Measurements from ENCODE around the gene FRRS1L. TPM values are rescaled to one million over a fixed set of nuclear protein-coding genes. Genes with fewer than 3 reads are reported as not detected.

Gene FRRS1L
- total RNA-seq, 1 donor from 2014 or later = 1.1 TPM

DNA sequence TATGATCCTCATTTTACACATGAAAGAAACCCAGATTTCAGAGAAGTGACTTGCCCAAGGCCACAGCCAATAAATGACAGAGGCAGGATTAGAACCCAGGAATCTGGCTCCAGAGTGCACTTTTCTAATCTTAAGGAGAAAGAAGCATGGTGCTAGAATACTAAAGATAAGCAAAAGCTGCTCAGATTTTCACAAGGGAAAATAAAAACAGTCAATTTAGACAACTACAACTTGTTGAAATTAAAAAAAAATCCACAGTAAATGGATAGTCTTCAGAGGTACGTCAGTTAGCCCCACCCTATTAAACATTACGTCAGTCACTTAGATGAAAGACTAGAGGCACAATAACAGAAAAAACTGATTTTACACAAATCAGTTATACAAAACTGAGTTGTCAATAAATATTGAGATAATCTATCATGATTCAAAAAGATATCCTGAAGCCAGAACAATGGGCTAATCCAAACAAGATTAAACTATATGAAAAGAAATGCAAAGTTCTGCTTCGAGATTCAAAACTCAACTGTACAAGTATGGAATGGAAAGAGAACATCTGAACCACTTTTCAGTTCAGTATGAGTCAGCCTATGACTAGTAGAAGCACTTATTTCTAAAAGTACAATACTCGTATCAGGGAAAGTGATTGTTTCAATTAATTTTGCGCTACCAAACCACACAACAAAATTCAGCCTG is 56.6 kb downstream of the FRRS1L start:
- H2AFZ ChIP-seq (ENCODE audit: low read depth, low read length) = no peak overlapping the region
- Mint-ChIP-seq H3K4me3 (ENCODE audit: unreplicated experiment) (peak overlapping the region; percentile 61), H3K27ac (ENCODE audit: unreplicated experiment) (peak overlapping the region; percentile 98), H3K36me3 (ENCODE audit: low read depth, unreplicated experiment) (no peaks in the 10 kb centered on the region), H3K4me1 (ENCODE audit: low read depth, unreplicated experiment) (peaks cover 58% of the 10 kb centered on the region), H3K27me3 (ENCODE audit: low read depth, unreplicated experiment) (no peaks in the 10 kb centered on the region), H3K9me3 (ENCODE audit: unreplicated experiment) (no peaks in the 10 kb centered on the region)
- DNase-seq (ENCODE audit: low read depth) (peak; percentile 81), FAIRE-seq (peak; percentile 9)
- peaks cover 34% of the 10 kb centered on the region for H3K4me1 ChIP-seq (ENCODE audit: insufficient read depth, low read length)
- peak overlapping the region; percentile 85 for H3K27ac ChIP-seq (ENCODE audit: low read depth, low read length)
- H3K36me3 ChIP-seq (ENCODE audit: insufficient read depth, low read length) = no peaks in the 10 kb centered on the region
- no peaks in the 10 kb centered on the region for H3K27me3 ChIP-seq (ENCODE audit: insufficient read depth, low read length)
- H3K9me3 ChIP-seq (ENCODE audit: insufficient read depth, low read depth, low read length) = no peaks in the 10 kb centered on the region
- H4K20me1 ChIP-seq (ENCODE audit: insufficient read depth, low read length) = peaks cover 25% of the 10 kb centered on the region
- TF ChIP-seq EZH2 (IDR thresholded peaks at IDR 0.05; ENCODE audit: insufficient read depth, low read length) = no peak
- TF ChIP-seq, protein P1, sequence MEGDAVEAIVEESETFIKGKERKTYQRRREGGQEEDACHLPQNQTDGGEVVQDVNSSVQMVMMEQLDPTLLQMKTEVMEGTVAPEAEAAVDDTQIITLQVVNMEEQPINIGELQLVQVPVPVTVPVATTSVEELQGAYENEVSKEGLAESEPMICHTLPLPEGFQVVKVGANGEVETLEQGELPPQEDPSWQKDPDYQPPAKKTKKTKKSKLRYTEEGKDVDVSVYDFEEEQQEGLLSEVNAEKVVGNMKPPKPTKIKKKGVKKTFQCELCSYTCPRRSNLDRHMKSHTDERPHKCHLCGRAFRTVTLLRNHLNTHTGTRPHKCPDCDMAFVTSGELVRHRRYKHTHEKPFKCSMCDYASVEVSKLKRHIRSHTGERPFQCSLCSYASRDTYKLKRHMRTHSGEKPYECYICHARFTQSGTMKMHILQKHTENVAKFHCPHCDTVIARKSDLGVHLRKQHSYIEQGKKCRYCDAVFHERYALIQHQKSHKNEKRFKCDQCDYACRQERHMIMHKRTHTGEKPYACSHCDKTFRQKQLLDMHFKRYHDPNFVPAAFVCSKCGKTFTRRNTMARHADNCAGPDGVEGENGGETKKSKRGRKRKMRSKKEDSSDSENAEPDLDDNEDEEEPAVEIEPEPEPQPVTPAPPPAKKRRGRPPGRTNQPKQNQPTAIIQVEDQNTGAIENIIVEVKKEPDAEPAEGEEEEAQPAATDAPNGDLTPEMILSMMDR (IDR thresholded peaks at IDR 0.05; ENCODE audit: insufficient read depth, low read depth, low read length) = no peak
- peak overlapping the region; percentile 69 for H3K9ac ChIP-seq (ENCODE audit: low read length)
- H3K79me2 ChIP-seq (ENCODE audit: insufficient read depth, low read length) = peaks cover 83% of the 10 kb centered on the region
- peak overlapping the region; percentile 43 for H3K4me3 ChIP-seq (ENCODE audit: insufficient read depth, low read depth, low read length)
- peak overlapping the region; percentile 81 for H3K4me2 ChIP-seq (ENCODE audit: low read length)

DNA sequence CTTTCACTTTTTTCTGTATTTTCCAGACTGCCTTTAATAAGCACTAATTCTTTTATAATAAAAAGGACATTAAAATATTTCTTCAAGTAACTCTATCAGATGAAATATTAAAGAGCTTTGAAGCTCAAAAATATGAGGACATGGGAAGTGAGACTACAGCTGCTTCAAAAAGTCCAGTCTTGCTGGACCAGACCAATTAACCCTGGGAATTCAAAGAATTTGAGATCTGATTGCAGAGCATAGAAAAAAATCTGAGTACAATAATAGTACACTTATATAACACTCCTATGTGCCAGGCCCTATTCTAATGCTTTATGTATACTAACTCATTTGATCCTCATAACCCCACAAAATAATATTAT is 57.1 kb downstream of the FRRS1L start:
- Histone ChIP-seq H3K79me2 (ENCODE audit: insufficient read depth, low read length) (peaks cover 84% of the 10 kb centered on the region), H3K4me3 (ENCODE audit: insufficient read depth, low read depth, low read length) (peak overlapping the region; percentile 43), H2AFZ (ENCODE audit: low read depth, low read length) (no peak overlapping the region), H3K9me3 (ENCODE audit: insufficient read depth, low read depth, low read length) (no peaks in the 10 kb centered on the region), H3K27ac (ENCODE audit: low read depth, low read length) (peak overlapping the region; percentile 85), H3K27me3 (ENCODE audit: insufficient read depth, low read length) (no peaks in the 10 kb centered on the region), H3K9ac (ENCODE audit: low read length) (peak overlapping the region; percentile 69), H3K4me2 (ENCODE audit: low read length) (peak overlapping the region; percentile 81), H3K36me3 (ENCODE audit: insufficient read depth, low read length) (peaks cover 4% of the 10 kb centered on the region), H3K4me1 (ENCODE audit: insufficient read depth, low read length) (peaks cover 34% of the 10 kb centered on the region), H4K20me1 (ENCODE audit: insufficient read depth, low read length) (peaks cover 22% of the 10 kb centered on the region)
- FAIRE-seq (no peak), DNase-seq (ENCODE audit: low read depth) (peak; percentile 30)
- H3K9me3 Mint-ChIP-seq (ENCODE audit: unreplicated experiment) = no peaks in the 10 kb centered on the region
- H3K27me3 Mint-ChIP-seq (ENCODE audit: low read depth, unreplicated experiment) = no peaks in the 10 kb centered on the region
- peaks cover 58% of the 10 kb centered on the region for H3K4me1 Mint-ChIP-seq (ENCODE audit: low read depth, unreplicated experiment)
- H3K4me3 Mint-ChIP-seq (ENCODE audit: unreplicated experiment) = peak overlapping the region; percentile 61
- peaks cover 3% of the 10 kb centered on the region for H3K36me3 Mint-ChIP-seq (ENCODE audit: low read depth, unreplicated experiment)
- H3K27ac Mint-ChIP-seq (ENCODE audit: unreplicated experiment) = peak overlapping the region; percentile 98
- TF ChIP-seq, protein P1 (IDR thresholded peaks at IDR 0.05; ENCODE audit: insufficient read depth, low read depth, low read length) = no peak
- no peak for TF ChIP-seq EZH2 (IDR thresholded peaks at IDR 0.05; ENCODE audit: insufficient read depth, low read length)

DNA sequence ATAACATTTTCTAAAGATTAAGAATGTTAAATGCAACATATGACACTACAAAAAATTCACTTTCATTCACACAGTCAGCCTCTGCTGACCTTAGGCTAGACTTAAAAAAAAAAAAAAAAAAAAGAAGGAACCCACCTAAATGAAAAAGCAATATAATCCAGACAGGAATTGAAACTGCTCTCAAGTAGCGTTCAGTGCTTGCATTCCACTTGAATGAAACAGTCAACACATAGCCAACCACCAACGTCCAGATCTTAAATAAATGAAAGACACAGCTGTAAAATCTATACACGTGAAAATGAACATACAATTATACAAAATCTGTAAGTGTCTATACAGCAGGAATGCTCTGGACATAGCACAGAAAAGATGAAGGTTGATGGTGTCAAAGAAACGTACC is 58.7 kb downstream of the FRRS1L start:
- H4K20me1 ChIP-seq (ENCODE audit: insufficient read depth, low read length) = peaks cover 7% of the 10 kb centered on the region
- H3K4me1 Mint-ChIP-seq (ENCODE audit: low read depth, unreplicated experiment) = peaks cover 49% of the 10 kb centered on the region
- peak overlapping the region; percentile 94 for H3K27ac ChIP-seq (ENCODE audit: low read depth, low read length)

More for the DNA sequence above, 58.7 kb downstream of the FRRS1L start:
- TF ChIP-seq, protein P1 (IDR thresholded peaks at IDR 0.05; ENCODE audit: insufficient read depth, low read depth, low read length) = no peak
- no peak for TF ChIP-seq EZH2 (IDR thresholded peaks at IDR 0.05; ENCODE audit: insufficient read depth, low read length)
- FAIRE-seq = no peak
- H2AFZ ChIP-seq (ENCODE audit: low read depth, low read length) = no peak overlapping the region
- peaks cover 34% of the 10 kb centered on the region for H3K4me1 ChIP-seq (ENCODE audit: insufficient read depth, low read length)
- Mint-ChIP-seq H3K27me3 (ENCODE audit: low read depth, unreplicated experiment) (no peaks in the 10 kb centered on the region), H3K27ac (ENCODE audit: unreplicated experiment) (peak overlapping the region; percentile 98), H3K36me3 (ENCODE audit: low read depth, unreplicated experiment) (peaks cover 3% of the 10 kb centered on the region), H3K9me3 (ENCODE audit: unreplicated experiment) (no peaks in the 10 kb centered on the region), H3K4me3 (ENCODE audit: unreplicated experiment) (peak overlapping the region; percentile 9)
- no peaks in the 10 kb centered on the region for H3K9me3 ChIP-seq (ENCODE audit: insufficient read depth, low read depth, low read length)
- peaks cover 83% of the 10 kb centered on the region for H3K79me2 ChIP-seq (ENCODE audit: insufficient read depth, low read length)
- DNase-seq (ENCODE audit: low read depth) = peak; percentile 70
- peak overlapping the region; percentile 42 for H3K4me3 ChIP-seq (ENCODE audit: insufficient read depth, low read depth, low read length)
- peak overlapping the region; percentile 83 for H3K4me2 ChIP-seq (ENCODE audit: low read length)
- H3K36me3 ChIP-seq (ENCODE audit: insufficient read depth, low read length) = peaks cover 4% of the 10 kb centered on the region
- H3K9ac ChIP-seq (ENCODE audit: low read length) = peak overlapping the region; percentile 76
- no peaks in the 10 kb centered on the region for H3K27me3 ChIP-seq (ENCODE audit: insufficient read depth, low read length)

Measured in astrocyte (in vitro differentiated cells and primary cell).